HK-2 (cell line): Measurements from ENCODE around the gene OTOG.
A peak's percentile ranks its signal among the peaks of the same experiment; 100 is the strongest.

Source experiments
- DNase-seq: peaks from one replicate; pipeline ENCODE4 v3.0.0-alpha.2; 2018; ENCODE audit not compliant: unreplicated experiment

Gene OTOG

GRCh38 chr11:17538731-17539130 lies 8.3 kb upstream of the OTOG start:
- DNase-seq: no peak

- DNase-seq: no peak
Measured at GRCh38 chr11:17540807-17541206, 6.3 kb upstream of the OTOG start.

GRCh38 chr11:17541330-17541885 lies 5.7 kb upstream of the OTOG start:
- DNase-seq: no peak

- DNase-seq: no peak
Measured at GRCh38 chr11:17542249-17542648, 4.8 kb upstream of the OTOG start.

- no peak for DNase-seq
Measured at GRCh38 chr11:17543041-17543440, 4.0 kb upstream of the OTOG start.

- no peak for DNase-seq
Measured at GRCh38 chr11:17543574-17544180, 3.4 kb upstream of the OTOG start.

- peak; percentile 40 for DNase-seq
Measured at GRCh38 chr11:17544181-17544622, 2.9 kb upstream of the OTOG start, which contains the start of gene USH1C. Gene USH1C, minus strand, starts transcription at chr11:17544416. Its CDS starts 109 bp downstream, at chr11:17544307.

- no peak for DNase-seq
Measured at GRCh38 chr11:17546240-17546639, 819 bp upstream of the OTOG start.

- DNase-seq: no peak
Measured at GRCh38 chr11:17547932-17548331, 873 bp downstream of the OTOG start.

- no peak for DNase-seq
Measured at GRCh38 chr11:17548444-17548843, 1.4 kb downstream of the OTOG start.

- DNase-seq: no peak
Measured at GRCh38 chr11:17550450-17551346, 3.6 kb downstream of the OTOG start.

- DNase-seq: no peak
Measured at GRCh38 chr11:17551347-17552040, 4.4 kb downstream of the OTOG start.

GRCh38 chr11:17552041-17552355 lies 4.9 kb downstream of the OTOG start:
- DNase-seq: no peak

GRCh38 chr11:17552392-17553248 lies 5.6 kb downstream of the OTOG start:
- DNase-seq: no peak

- DNase-seq: no peak
Measured at GRCh38 chr11:17553249-17553546, 6.1 kb downstream of the OTOG start.

GRCh38 chr11:17554487-17554886 lies 7.4 kb downstream of the OTOG start:
- no peak for DNase-seq

- DNase-seq: no peak
Measured at GRCh38 chr11:17556999-17557398, 9.9 kb downstream of the OTOG start.

GRCh38 chr11:17558025-17558780 lies 11.1 kb downstream of the OTOG start:
- no peak for DNase-seq

- no peak for DNase-seq
Measured at GRCh38 chr11:17558916-17559315, 11.9 kb downstream of the OTOG start.

GRCh38 chr11:17559341-17560087 lies 12.5 kb downstream of the OTOG start:
- no peak for DNase-seq
